Nephron progenitor cell (in vitro differentiated cells): ENCODE data around the gene AGK.

ENCODE experiments used
- DNase-seq: peaks from one replicate; pipeline ENCODE4 v3.0.0; 2021
- H3K27ac Mint-ChIP-seq: 2 replicates; pipeline ENCODE4 v1.8.0; 2021; ENCODE audit warnings: mild to moderate bottlenecking, moderate library complexity, mixed read lengths
- H3K27me3 Mint-ChIP-seq: 2 replicates; pipeline ENCODE4 v1.8.0; 2021; ENCODE audit warnings: mild to moderate bottlenecking, low read depth, mixed read lengths; ENCODE audit not compliant: poor library complexity
- H3K36me3 Mint-ChIP-seq: 2 replicates; pipeline ENCODE4 v1.8.0; 2021; ENCODE audit warnings: low read depth, mixed read lengths
- H3K4me1 Mint-ChIP-seq: 2 replicates; pipeline ENCODE4 v1.8.0; 2021; ENCODE audit warnings: mixed read lengths
- H3K4me3 Mint-ChIP-seq: 2 replicates; pipeline ENCODE4 v1.8.0; 2021; ENCODE audit warnings: mild to moderate bottlenecking, moderate library complexity, mixed read lengths
- H3K9me3 Mint-ChIP-seq: 2 replicates; pipeline ENCODE4 v1.8.0; 2021; ENCODE audit warnings: mild to moderate bottlenecking, moderate library complexity, mixed read lengths
- CTCF ChIP-seq: fragments of 200-600 bp; sonication (generic); IDR thresholded peaks from 2 replicates; pipeline ENCODE4 v1.5.0; 2021; ENCODE audit warnings: antibody characterized with exemption

The AGK gene

DNA sequence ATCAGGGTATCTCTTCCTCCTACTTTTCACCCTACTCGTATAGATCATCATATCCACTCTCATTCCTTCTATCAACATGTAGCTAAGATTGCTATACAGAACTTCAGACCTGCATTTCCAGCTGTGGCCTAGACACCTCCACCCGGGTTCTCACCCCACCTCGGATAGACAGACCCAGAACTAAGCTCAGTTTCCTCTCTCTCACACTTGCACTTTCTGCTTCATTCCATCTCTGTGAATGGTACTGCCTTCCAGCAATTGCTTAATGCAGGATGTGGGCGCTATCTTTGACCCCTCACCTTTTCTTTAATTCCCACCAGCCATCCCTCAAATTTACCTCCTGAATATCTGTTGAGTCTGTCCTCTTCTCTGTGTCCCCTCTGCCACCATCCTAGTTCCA is 35.7 kb downstream of the AGK start:
- Mint-ChIP-seq H3K36me3 (peaks cover 41% of the 10 kb centered on the region), H3K9me3 (peaks cover 9% of the 10 kb centered on the region), H3K27me3 (no peaks in the 10 kb centered on the region), H3K4me3 (no peak overlapping the region), H3K4me1 (no peaks in the 10 kb centered on the region), H3K27ac (peak overlapping the region; percentile 46)
- no peak for DNase-seq
- no peak for TF ChIP-seq CTCF

GRCh38 chr7:141587304-141587703 is 36.1 kb downstream of the AGK start:
- no peak for DNase-seq
- Mint-ChIP-seq H3K27me3 (no peaks in the 10 kb centered on the region), H3K36me3 (peaks cover 41% of the 10 kb centered on the region), H3K4me1 (no peaks in the 10 kb centered on the region), H3K27ac (no peak overlapping the region), H3K4me3 (no peak overlapping the region), H3K9me3 (peaks cover 9% of the 10 kb centered on the region)
- TF ChIP-seq CTCF: no peak

- Mint-ChIP-seq H3K4me3 (no peak overlapping the region), H3K27ac (no peak overlapping the region), H3K36me3 (peaks cover 50% of the 10 kb centered on the region), H3K4me1 (no peaks in the 10 kb centered on the region), H3K27me3 (no peaks in the 10 kb centered on the region), H3K9me3 (no peaks in the 10 kb centered on the region)
- TF ChIP-seq CTCF: no peak
- DNase-seq: no peak
Observed at GRCh38 chr7:141588912-141589311, 37.7 kb downstream of the AGK start.

DNA sequence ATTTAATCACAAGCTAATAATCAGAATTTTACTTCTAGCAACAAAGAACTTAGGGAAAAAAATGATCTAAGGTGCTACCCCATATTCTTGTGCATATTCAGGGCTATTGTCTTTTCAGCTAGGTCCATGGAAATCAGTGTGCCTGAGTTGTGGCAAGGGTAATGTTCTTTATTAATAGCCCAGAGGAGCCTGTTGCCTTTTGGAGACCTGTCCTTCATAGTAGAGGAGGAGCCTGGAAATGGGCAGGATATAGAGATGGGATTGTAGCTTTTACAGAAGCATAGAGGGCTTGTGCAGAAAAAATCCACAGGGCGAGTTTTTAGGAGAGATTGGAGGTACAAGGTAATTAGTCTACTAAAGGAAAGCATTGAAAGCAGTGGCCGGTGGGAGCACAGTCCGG is 38.9 kb downstream of the AGK start:
- DNase-seq: no peak
- no peak overlapping the region for H3K4me3 Mint-ChIP-seq
- TF ChIP-seq CTCF: no peak
- no peak overlapping the region for H3K27ac Mint-ChIP-seq
- H3K4me1 Mint-ChIP-seq: no peaks in the 10 kb centered on the region
- peaks cover 52% of the 10 kb centered on the region for H3K36me3 Mint-ChIP-seq
- H3K27me3 Mint-ChIP-seq: no peaks in the 10 kb centered on the region
- H3K9me3 Mint-ChIP-seq: no peaks in the 10 kb centered on the region

- Mint-ChIP-seq H3K27me3 (no peaks in the 10 kb centered on the region), H3K9me3 (no peaks in the 10 kb centered on the region), H3K4me3 (no peak overlapping the region), H3K27ac (no peak overlapping the region), H3K4me1 (no peaks in the 10 kb centered on the region), H3K36me3 (peaks cover 54% of the 10 kb centered on the region)
- DNase-seq: no peak
- TF ChIP-seq CTCF: no peak
Observed at GRCh38 chr7:141590666-141591065, 39.5 kb downstream of the AGK start.

DNA sequence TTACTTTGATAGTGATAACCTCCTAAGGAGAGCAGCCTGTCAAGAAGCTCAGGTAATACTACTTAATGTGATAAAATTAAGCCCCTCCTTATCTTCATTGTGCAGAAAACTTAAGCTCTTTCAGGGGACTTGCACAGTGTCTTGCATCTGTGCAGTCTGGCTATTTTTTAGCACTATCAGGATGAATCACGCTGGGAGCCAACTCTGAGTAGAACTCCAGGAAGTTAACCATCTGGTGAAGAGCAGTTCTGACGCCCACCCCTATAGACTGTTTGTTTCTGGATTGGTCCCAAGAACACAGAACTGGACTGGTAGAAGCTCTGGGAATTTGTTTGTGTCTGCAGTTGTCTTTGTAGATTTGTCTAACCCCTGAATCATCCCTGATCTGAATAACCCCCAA is 41.9 kb downstream of the AGK start:
- no peak for DNase-seq
- Mint-ChIP-seq H3K4me1 (no peaks in the 10 kb centered on the region), H3K27ac (no peak overlapping the region), H3K27me3 (no peaks in the 10 kb centered on the region), H3K36me3 (peaks cover 42% of the 10 kb centered on the region), H3K9me3 (no peaks in the 10 kb centered on the region), H3K4me3 (no peak overlapping the region)
- no peak for TF ChIP-seq CTCF
